Testis (tissue), 2 donors: ENCODE results near the gene ALG9.

Experiments used
- CTCF ChIP-seq, 3 experiments: fragments of 450-650 bp in 2 of 3; fragments of 200-600 bp in 1 of 3; sonication (generic) in 1 of 3; IDR thresholded peaks; one replicate each; pipeline ENCODE4 v1.5.1; 2016 to 2019; ENCODE audit warnings: antibody characterized with exemption in 3 of 3, mild to moderate bottlenecking in 2 of 3, moderate library complexity in 1 of 3
- POLR2A ChIP-seq: fragments of 450-650 bp; IDR thresholded peaks from one replicate; pipeline ENCODE4 v1.6.1; 2017; ENCODE audit warnings: antibody characterized with exemption, mild to moderate bottlenecking, moderate library complexity

GRCh38 chr11:111917312-111917711 lies 45.9 kb upstream of the ALG9 start:
- TF ChIP-seq CTCF (IDR thresholded peaks at IDR 0.05) (no peak), POLR2A (no peak)
